NCI-H460 (cell line): ENCODE measurements around the gene AK8. TPM values are rescaled to one million over a fixed set of nuclear protein-coding genes. Genes with fewer than 3 reads are reported as not detected.

Source experiments
- DNase-seq: peaks from one replicate; pipeline ENCODE4 v3.0.0-alpha.2; 2016; ENCODE audit warnings: low read depth; ENCODE audit errors: extremely low read depth
- total RNA-seq: library from RNA; depleted of rRNA; stranded (reverse); fragments of >200 nt; shearing (Covaris generic); gene quantifications from 2 replicates; pipeline ENCODE4 v1.2.3, GENCODE V29; 2014

AK8 gene
- total RNA-seq, 1 experiment from 2014 or later, result 0.42 TPM

DNA sequence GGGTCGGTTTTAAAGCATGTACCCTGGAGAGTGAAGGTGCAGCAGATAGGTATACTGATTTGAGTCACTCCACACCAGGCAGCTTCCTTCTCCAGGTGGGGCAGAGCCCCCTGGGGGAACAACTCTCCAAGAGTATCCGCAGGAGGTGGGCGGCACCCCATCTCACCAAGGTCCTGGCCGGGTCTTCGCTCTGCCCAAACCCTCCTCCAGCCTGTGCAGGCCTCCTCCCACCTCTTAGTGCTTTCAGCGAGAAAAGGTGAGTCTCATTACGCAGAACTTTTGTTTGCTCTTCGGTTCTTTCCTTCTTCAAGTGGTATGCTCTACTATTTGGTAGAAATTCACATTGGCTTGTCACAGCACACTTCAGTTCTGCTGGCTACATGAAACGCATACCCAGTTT lies 14.3 kb upstream of the AK8 start:
- no peak for DNase-seq

DNA sequence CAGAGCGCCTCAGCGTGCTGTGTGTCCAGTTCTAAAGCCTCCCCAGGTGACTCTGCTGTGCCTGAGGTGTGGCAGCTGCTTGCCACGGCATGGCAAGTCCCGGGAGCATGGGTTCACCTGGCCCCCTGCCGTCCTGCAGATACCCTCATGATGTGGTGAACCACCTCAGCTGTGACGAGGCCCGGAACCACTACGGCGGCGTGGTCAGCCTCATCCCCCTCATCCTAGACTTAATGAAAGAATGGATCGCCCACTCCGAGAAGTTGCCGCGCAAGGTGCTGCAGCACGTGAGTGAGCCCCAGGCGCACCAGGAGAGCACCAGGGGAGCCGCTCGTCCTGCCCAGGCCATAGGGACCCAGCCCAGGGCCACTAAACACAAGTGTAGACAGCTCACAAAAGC lies 10.1 kb upstream of the AK8 start:
- DNase-seq, result no peak

DNA sequence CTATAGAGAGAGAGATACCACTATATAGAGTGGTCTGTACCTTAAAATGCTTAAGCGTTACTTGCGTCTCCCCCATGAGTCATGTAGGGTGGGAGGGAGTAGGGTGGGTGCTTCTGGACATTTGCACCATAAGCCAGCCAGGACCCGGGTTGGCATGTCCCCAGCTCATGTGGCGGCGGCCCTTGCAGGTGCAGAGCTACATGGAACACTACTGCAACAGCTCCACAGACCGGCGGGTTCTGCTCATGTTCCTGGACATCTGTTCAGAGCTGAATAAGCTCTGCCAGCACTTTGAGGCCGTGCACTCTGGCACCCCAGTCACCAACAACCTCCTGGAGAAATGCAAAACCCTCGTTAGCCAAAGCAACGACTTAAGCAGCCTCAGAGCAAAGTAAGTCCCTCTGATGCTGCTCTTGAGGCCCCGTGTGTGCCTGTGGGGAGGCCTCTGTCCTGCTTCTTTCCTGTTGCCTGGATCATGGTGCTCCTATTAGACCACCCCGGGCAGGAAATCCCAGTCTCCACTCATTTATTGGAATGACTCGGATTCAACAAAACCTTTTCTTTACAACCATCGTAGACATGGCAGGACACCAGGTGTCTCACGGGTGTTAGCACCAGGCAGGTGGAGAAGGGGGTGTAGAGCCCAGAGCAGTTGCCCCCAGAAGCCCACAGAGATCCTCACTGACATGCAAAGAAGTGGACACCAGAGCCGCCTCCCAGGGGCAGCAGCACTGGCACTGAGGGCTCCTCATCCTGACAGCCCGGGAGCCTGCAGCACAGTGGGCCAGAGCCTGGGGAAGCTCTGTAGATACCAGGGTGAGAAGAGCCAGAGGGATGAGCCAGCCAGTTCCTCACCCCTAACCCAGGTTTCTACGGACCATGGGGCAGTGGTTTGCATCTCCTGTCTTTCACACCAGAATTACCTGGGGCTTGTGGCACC lies 9.4 kb upstream of the AK8 start:
- DNase-seq, result no peak

GRCh38 chr9:132886334-132886725 lies 8.2 kb upstream of the AK8 start:
- DNase-seq, result no peak

- no peak for DNase-seq
These were observed 7.7 kb upstream of the AK8 start for GRCh38 chr9:132885720-132886333.

DNA sequence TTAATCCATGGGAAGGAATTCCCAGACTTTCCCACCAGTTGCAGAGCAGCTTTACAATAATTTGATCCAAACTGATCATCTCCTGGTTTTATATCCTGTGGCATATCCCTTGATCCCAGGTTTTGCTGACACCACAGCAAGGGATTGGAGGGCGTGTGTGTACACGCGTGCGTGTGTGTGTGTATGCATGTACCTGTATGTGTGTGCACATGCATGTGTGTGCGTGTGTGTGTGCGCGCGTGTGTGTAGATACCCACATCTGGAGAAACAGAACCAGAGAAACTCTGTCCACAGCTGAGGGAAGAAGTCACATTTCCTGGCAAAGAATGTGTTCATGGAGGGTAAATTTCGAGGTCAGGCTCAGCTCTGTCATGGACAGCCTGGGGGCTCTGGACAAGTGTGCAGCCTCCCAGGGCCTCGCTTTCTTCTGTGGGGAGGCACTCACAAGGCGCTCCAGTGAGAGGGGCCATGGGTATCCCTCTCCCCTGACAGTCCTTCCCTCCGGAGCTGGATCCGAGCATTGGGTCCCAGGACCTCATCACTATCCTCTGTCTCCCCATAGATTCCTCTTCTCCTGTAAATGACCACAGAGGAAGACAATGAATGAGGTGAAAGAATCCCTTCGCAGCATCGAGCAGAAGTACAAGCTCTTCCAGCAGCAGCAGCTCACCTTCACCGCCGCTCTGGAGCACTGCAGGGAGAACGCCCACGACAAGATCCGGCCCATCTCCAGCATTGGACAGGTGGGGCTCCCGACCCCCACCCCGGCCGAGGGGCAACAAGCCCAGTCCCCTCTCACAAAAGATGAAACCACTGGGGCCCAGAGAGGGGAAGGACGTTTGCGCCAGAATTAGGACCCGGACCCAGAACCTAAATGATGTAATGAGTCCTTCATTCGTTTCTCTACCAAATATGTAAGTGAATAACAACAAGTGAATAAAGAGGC lies 5.5 kb upstream of the AK8 start:
- DNase-seq, result no peak

GRCh38 chr9:132882616-132883015 lies 4.5 kb upstream of the AK8 start:
- no peak for DNase-seq

DNA sequence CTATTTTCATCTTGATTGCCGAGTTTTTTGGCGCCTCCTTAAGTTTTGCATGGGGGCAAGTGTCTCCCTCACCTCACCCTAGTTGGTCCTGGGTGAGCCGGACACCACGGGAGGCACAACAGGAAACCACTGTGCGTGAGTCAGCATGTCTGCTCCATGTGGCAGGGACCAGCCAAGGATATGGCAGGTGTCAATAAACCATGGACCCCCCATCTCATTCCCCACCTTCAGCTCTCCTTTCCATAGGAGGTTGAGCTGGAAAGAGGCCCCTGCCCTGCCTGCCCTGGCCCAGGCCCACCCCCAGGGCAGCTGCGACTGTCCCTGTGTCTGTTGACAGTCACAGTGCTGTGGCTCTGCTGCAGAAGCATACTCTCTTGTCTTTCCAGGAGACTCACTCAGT lies 3.7 kb upstream of the AK8 start:
- no peak for DNase-seq

- DNase-seq, result no peak
These were observed 2.2 kb upstream of the AK8 start for GRCh38 chr9:132880324-132880661.

GRCh38 chr9:132879457-132880323 lies 1.6 kb upstream of the AK8 start:
- no peak for DNase-seq

GRCh38 chr9:132878695-132879456 lies 792 bp upstream of the AK8 start, which contains the start of gene SPACA9:
TSS of gene SPACA9 (plus strand) at chr9:132878898. CDS start at chr9:132883948, 5,050 bp downstream.
- DNase-seq, result peak; percentile 21

DNA sequence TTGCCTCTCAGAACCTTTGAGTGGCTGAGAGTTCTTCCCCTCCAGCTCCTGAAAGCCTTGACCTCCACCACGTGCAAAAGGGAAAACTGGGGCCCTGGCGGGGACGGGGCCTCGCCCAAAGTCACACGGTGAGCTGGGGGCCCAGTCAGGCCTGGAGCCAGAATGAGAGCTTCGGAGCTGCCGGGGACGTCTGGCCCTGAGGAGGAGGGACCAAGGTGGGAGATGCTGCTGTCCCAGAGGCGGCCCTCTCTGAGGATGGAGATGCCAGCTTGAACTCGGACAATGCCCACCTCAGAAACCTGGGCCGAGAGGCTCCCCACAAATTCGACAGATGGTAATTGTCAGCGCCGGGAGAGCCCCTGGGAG lies 643 bp downstream of the AK8 start:
- no peak for DNase-seq

GRCh38 chr9:132876849-132877248 lies 1.2 kb downstream of the AK8 start:
- no peak for DNase-seq

DNA sequence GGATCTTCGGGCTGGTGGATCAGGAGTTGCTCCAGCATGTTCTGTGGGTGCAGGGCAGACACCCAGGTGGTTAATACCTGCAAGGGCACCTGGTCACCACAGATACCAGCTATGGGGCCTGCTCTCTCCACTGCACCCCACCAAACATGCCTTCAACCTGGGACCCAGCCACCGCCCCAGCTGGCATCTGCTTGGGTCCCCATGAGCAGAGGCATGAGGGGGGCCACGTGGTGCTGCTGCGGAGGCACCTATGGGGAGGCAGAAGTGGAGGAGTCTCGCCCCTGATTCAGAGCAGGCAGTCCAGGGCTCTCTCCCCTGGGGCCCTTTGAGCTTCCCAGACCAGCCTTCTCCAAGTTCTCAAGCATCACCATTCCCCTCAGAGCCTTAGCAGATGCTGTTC lies 2.9 kb downstream of the AK8 start:
- DNase-seq, result no peak

DNA sequence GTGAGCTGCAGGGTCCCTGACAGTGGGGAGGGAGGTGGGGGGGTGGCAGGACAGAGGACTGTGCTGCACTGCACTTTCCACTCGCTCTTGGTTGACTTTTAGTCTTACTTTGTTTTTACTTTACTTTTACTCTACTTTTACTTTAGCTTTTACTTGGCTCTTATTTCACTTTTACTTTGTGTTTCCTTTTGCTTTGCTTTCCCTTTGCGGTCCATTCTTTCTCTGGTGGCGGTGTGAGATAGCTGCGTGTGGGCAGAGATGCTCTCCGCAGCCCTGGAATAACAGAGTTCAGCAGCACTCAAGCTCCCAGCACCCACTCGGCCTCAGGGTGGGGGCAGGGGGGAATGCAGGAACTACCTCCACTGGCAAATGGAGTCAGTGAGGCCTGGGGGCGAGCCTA lies 4.7 kb downstream of the AK8 start:
- DNase-seq, result no peak

DNA sequence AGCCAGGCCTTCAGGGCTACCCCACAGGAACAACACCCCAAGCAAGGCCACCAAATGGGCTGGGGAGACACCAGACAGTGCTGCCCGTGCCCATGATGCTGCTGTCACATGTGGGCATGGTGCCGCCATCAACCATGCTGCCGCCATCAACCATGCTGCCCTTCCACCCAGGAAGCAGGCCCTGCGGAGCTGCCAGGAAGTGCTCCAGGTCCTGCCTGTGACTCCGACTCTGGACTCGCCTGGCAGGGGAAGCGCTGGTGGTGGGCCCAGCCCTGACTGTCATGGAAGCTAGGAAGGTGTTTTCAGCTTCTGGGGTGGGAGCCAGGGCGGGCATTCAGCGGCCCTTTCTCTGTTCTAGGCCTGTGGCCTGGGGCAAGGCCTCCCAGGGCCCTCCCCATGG lies 8.8 kb downstream of the AK8 start:
- no peak for DNase-seq

DNA sequence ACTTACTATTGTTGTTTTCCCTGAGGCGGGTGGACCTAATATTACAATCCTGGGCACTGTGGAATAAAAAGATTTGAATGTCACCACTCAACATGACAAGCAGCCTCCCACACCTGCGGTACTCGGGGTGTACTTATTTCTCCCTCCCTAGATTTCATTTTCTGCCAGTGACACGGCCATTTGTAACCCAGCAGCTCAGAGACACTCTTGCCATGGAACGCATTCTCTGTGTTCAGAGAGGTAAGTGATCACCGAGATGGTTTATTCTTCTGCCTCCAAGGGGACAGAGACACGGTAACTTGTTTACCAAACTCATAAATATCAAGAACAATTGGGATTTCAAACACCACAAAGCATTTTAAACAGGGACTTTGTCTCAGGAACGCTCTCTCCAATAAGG lies 11.2 kb downstream of the AK8 start:
- DNase-seq, result no peak

- no peak for DNase-seq
These were observed 13.4 kb downstream of the AK8 start for GRCh38 chr9:132864691-132865090.

DNA sequence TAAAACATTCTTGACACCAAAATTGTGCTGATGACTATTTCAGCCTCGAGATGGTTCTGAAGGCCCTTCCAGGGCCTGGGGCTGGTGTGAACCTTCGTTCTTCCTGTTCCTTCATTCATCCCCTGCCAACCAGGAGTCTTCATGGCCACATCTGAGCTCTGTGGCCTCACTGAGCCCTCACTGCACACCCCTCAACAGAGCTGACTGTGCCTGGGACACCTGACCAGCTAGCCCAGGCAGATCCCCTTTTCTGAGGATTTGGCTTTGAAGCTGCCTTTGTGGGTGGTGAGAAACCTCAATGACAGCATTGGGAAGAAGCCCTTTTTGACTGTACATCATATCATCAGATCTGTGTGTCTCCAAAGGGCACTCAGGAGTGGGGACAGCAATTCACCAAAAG lies 13.8 kb downstream of the AK8 start:
- no peak for DNase-seq

- no peak for DNase-seq
These were observed 15.0 kb downstream of the AK8 start for GRCh38 chr9:132863096-132863495.
